ENCODE data around the gene UPF1. TPM values are rescaled to one million over a fixed set of nuclear protein-coding genes. Genes with fewer than 3 reads are reported as not detected.

The UPF1 gene
- total RNA-seq, 2 donors from 2014 or later = 38.9 to 59.0 TPM

DNA sequence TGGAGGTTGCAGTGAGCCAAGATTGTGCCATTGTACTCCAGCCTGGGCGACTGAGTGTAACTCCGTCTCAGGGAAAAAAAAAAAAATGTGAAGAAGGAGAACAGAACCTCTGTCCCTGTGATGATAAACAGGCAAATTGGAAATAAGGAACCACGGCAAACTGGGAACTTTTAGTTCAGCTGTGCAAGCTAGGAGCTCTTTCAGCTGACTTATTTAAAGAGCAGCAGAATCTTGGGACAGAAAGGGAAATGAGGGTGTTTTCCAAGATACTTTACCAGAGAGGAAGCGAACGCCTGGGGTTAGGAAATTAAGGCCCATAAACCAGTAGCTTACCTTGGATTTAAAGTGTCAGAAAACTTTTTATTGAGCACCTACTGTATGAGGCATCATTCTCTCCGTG lies 3.0 kb upstream of the UPF1 start:
- intact Hi-C loops (cut with DNase I) = no loop called here
- TF ChIP-seq POLR2A (IDR thresholded peaks at IDR 0.05) = no peak
- TF ChIP-seq, protein P1, sequence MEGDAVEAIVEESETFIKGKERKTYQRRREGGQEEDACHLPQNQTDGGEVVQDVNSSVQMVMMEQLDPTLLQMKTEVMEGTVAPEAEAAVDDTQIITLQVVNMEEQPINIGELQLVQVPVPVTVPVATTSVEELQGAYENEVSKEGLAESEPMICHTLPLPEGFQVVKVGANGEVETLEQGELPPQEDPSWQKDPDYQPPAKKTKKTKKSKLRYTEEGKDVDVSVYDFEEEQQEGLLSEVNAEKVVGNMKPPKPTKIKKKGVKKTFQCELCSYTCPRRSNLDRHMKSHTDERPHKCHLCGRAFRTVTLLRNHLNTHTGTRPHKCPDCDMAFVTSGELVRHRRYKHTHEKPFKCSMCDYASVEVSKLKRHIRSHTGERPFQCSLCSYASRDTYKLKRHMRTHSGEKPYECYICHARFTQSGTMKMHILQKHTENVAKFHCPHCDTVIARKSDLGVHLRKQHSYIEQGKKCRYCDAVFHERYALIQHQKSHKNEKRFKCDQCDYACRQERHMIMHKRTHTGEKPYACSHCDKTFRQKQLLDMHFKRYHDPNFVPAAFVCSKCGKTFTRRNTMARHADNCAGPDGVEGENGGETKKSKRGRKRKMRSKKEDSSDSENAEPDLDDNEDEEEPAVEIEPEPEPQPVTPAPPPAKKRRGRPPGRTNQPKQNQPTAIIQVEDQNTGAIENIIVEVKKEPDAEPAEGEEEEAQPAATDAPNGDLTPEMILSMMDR (IDR thresholded peaks at IDR 0.05) = no peak
- ATAC-seq (no peak), DNase-seq (no peak)
- peaks cover 6% of the 10 kb centered on the region for H3K4me1 ChIP-seq
- H3K27me3 ChIP-seq = no peaks in the 10 kb centered on the region
- no peak overlapping the region for H3K27ac ChIP-seq
- no peaks in the 10 kb centered on the region for H3K9me3 ChIP-seq
- WGBS, 2 donors = 55 to 61% methylated on average over 6 of the region's 6 CpGs
- no peak overlapping the region for H3K4me3 ChIP-seq
- H3K36me3 ChIP-seq (replicated peaks in 1 of 2; ENCODE audit: insufficient read depth in 1 of 2, low read depth in 2 of 2) = no peaks in the 10 kb centered on the region

- no peak for TF ChIP-seq POLR2A (IDR thresholded peaks at IDR 0.05)
- TF ChIP-seq, protein P1 (IDR thresholded peaks at IDR 0.05) = no peak
- Histone ChIP-seq H3K36me3 (replicated peaks in 1 of 2; ENCODE audit: insufficient read depth in 1 of 2, low read depth in 2 of 2) (no peaks in the 10 kb centered on the region), H3K27me3 (no peaks in the 10 kb centered on the region), H3K4me3 (no peak overlapping the region), H3K4me1 (peaks cover 24% of the 10 kb centered on the region), H3K27ac (no peak overlapping the region), H3K9me3 (no peaks in the 10 kb centered on the region)
- WGBS, 2 donors = 89 to 90% methylated on average over 2 of the region's 2 CpGs
- intact Hi-C loops (cut with DNase I) = no loop called here
- no peak for DNase-seq
- no peak for ATAC-seq
Measured at GRCh38 chr19:18830488-18830887, 1.3 kb upstream of the UPF1 start.

- Histone ChIP-seq H3K36me3 (replicated peaks in 1 of 2; ENCODE audit: insufficient read depth in 1 of 2, low read depth in 2 of 2) (no peaks in the 10 kb centered on the region), H3K9me3 (no peaks in the 10 kb centered on the region), H3K4me1 (peaks cover 44% of the 10 kb centered on the region), H3K4me3 (peak overlapping the region; percentile 17 to 42), H3K27ac (peak overlapping the region; percentile 90 to 97 (median 94)), H3K27me3 (no peaks in the 10 kb centered on the region)
- no peak for TF ChIP-seq POLR2A (IDR thresholded peaks at IDR 0.05)
- TF ChIP-seq, protein P1 (IDR thresholded peaks at IDR 0.05) = peak in 3 of 7 experiments; percentile 0 to 18 (median 16)
- DNase-seq (peak in 3 of 4 donors; percentile 43 to 60 (median 50)), ATAC-seq (peak; percentile 42)
- 0 to 1% methylated on average over 17 to 66 of the region's 69 CpGs for WGBS, 2 donors
- intact Hi-C loops (cut with DNase I) = no loop called here
Measured at GRCh38 chr19:18832306-18833140, 764 bp downstream of the UPF1 start.

GRCh38 chr19:18833141-18833476 lies 1.4 kb downstream of the UPF1 start:
- Histone ChIP-seq H3K4me3 (peak overlapping the region; percentile 17 to 42), H3K27me3 (no peaks in the 10 kb centered on the region), H3K27ac (peak overlapping the region; percentile 90 to 97 (median 94)), H3K36me3 (replicated peaks in 1 of 2; ENCODE audit: insufficient read depth in 1 of 2, low read depth in 2 of 2) (no peaks in the 10 kb centered on the region), H3K4me1 (peaks cover 50% of the 10 kb centered on the region), H3K9me3 (no peaks in the 10 kb centered on the region)
- WGBS, 2 donors = 0% methylated on average over 5 to 9 of the region's 9 CpGs
- intact Hi-C loops (cut with DNase I) = no loop called here
- TF ChIP-seq POLR2A (IDR thresholded peaks at IDR 0.05) = peak in 2 of 3 donors; percentile 36 to 38
- TF ChIP-seq, protein P1 (IDR thresholded peaks at IDR 0.05) = no peak
- DNase-seq (no peak), ATAC-seq (no peak)
